Measurements from ENCODE around the gene SEMA5A.

The SEMA5A gene

DNA sequence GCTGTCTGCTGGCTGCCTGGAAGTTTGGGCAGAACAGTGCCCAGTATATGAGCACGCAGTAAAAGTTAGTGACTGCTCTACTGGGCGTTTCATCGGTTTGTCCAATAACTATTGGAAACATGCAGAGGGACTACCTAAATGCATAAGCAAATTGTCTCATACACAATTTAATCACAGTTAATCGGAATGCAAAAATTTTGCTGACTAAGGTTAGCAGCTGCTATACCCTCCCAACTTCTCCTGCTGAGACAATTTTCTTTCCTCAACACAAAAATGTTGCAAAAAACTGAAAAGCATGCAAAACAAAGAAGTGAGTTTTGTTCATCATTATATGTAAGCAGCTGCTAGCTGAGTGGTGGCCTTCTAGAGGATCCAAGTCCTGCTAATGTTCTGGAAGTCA lies 327.5 kb downstream of the SEMA5A start:
- DNase-seq (ENCODE audit: low read depth, low spot score) = no peak

DNA sequence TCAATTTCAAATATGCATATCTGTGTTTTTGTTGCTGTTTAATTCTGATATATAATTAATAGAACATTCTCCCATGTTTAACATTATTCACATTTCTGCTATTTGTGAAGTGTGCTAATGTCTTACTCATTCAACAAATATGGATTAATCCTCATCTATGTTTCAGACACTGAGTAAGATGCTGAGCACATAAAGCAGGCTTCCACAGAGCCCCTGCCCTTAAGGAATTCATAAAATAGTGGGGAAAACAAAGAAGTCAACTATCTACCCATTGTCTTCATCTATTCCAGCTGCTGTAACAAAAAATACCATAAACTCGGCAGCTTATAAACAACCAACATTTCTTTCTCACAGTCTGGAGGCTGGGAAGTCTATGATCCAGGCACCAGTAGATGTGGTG lies 333.3 kb downstream of the SEMA5A start:
- no peak for DNase-seq (ENCODE audit: low read depth, low spot score)

DNA sequence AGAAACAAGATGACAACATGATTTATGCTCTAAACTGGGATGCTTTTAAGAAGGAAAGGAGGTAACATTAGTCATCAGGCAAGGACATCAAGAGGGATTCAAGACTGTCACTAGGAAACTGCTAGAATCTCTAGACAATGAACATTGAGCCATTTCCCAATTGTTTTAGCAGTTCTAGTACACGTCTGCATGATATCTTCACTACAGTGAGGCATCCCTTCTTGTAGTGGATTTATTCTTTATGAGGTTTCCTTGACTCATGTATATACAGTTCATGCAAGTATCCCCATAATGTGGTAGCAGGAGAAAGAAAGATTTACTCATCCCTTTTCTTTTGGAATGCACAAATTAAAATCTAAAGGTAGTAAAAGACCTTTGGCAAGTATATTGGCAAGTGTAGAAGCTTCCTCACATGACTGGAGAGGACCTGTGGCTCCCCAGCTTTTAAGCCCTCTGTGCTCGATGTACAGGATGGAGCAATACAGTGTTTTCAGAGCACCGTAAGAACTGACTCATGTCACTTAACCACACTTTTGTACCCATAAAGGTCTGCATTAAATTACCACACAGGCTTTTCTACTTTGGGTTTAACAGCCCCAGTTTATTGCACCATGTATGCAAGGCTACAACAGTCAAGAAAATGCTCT lies 335.9 kb downstream of the SEMA5A start:
- DNase-seq (ENCODE audit: low read depth, low spot score) = no peak

DNA sequence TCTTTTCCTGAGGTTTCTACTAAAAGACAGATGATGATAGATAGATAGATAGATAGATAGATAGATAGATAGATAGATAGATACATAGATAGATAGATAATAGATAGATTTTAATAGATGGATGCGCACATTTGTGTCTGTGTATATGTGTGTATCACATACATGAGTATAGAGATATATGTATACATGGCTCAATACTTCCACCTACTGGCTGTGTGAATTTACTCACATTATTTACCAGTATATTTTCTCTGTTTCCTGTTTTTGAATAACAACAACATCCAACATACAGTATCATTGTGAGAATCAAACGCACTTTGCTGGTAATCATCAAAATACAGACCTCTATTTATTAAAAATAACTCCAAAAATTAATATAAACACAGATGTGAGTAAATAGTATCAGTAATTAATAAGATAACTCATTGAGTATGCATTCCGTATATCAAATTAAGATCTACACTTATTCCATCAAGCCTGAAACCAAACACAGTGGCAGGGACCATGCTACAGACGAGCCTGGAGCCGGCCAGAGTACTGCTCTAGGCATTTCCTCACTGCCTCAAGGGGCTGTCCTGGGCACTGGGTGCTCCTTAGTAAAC lies 338.0 kb downstream of the SEMA5A start:
- no peak for DNase-seq (ENCODE audit: low read depth, low spot score)

DNA sequence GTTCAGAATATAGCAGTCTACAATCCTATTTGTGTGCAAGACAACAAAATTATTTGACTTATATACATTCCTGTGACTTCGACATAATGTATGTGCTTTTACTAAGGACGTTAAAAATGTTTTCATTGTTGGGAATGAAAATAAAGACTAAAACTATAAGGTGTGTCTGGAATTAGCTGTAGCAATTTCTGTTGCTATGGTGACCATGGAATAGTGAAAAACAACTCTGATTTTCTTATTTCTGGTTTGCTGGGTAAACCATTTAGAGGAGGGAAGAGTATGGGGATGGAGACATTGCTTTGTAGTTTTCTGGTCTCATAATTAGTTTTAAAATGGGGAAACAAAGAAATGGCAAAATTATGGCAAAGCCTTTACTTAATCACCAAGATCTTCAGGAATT lies 343.2 kb downstream of the SEMA5A start:
- DNase-seq (ENCODE audit: low read depth, low spot score) = no peak

DNA sequence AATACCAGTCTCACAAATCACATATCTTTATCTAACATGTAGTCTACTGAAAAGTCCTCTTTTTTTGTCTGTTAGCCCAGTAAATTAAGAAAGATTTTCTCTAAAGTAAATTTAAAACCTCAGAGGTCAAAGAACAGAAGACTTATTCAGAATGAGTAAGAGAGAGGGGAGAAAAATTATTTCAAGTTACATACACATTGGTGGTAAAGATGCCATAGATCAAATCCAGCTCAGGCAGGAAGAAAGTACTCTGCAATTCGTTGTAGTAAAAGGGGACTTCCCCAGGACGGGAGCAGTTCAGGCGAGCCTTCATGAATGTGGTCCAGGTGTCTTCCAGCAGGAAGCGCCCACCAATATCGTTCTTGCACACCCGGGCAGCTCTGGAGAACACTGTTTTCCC lies 344.1 kb downstream of the SEMA5A start:
- DNase-seq (ENCODE audit: low read depth, low spot score) = no peak

DNA sequence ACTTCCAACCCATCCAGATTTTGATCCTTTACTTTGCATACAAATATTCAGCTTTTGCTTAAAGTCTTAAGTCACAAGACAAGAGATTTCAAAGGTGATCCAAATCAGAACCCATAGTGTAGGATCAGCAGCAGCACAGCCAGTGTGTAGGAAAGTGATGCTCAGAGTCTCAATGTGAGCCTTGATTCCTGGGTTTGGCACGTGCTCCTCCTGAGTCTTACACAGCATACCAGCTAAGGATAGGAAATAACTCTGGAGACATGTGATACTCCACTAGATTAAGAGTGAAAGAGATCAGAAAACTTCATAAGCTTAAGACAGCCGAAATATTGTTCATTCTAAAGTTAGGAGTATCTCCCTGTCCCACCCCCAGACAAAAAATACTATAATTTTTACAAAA lies 344.9 kb downstream of the SEMA5A start:
- DNase-seq (ENCODE audit: low read depth, low spot score) = no peak

DNA sequence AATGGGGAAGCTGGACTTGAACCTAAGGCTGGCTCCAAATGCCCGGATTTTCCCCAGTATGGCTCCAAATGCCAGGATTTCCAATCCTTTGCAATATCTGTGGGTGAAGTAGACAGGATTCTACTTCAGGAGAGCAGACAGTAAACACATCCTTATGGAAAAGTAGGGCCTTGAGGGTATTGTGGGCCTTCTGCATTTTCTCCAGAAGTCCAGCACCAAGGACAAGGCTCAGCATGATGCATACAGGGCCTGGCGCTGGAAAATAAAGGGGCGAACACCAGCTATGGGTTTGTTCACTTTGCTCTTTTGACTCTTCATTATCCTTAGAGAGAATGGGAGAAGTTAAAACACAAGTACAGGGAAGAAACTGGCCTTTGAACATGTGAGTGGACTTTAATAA lies 347.5 kb downstream of the SEMA5A start:
- DNase-seq (ENCODE audit: low read depth, low spot score) = no peak

DNA sequence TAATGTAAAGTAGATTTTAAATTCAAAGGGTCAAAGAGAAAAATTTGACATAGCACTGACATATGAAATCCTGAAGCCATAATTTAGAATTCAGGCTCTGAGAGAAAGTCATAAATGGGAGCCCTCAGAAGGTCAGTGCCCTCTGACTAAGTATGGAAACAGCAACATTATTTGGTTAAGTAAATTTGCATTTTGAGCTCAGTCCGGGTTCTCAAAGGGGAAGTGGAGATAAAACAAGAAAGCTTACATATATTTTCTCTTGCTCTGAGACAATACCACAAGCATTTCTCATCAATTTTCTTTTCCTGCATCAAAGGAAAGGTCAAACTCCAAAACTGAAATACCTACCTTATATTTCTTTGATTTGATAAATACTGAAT lies 348.0 kb downstream of the SEMA5A start:
- no peak for DNase-seq (ENCODE audit: low read depth, low spot score)

DNA sequence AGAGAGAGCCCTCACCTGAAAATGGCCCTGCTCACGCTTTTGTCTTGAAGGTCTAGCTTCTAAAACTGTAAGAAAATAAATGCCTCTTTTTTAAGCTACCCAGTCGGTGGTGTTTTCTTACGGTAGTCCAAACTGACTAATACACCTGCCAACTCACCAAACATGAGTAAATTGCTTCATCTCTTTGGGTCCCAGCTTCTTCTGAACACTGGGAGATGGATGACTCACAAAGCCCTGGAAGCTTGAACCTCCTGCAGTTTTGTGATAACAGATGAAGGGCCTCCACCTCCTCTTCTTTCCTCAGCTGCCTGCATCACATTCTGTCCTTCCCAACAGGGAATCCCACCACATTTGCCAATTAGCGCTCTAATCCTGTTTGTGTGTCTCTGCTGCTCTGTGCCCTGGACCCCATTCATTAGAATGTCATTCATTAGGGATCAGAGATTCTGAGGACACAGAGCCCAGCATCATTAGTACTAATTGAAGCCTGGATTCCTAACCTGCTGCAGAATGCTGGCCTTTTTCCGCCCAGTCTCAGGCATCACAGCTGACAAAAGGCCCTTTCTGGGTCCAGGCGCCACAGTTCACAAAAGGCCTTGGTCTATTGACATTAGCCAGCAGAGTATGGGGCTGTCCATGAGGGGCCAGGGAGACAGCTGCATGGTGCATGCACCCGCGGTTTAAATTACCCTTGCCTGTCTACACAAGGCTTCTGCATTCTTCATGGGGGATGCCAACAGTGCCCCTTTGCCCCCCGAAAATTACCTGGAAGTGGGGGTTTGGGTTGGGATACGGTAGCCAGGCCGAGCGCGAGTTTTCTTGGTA lies 349.3 kb downstream of the SEMA5A start:
- DNase-seq (ENCODE audit: low read depth, low spot score) = no peak

DNA sequence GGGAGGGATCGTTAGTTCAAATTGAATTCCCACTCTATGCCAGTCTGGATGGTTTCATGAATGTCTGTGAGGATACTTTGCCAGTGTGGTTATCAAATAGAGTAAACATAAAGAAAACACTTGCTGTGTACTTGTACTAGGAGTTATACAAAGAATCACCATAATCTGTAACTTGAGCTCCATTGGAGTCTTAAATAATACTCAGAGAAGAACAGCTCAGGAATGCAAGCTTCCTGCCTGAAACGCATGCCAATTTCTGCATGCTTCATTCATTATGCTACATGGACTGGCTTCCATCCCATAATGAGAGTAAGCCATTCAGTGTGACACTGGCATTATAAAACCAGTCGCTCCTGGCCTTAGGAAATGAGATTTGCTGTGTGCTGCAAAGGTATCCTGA lies 351.4 kb downstream of the SEMA5A start:
- no peak for DNase-seq (ENCODE audit: low read depth, low spot score)

DNA sequence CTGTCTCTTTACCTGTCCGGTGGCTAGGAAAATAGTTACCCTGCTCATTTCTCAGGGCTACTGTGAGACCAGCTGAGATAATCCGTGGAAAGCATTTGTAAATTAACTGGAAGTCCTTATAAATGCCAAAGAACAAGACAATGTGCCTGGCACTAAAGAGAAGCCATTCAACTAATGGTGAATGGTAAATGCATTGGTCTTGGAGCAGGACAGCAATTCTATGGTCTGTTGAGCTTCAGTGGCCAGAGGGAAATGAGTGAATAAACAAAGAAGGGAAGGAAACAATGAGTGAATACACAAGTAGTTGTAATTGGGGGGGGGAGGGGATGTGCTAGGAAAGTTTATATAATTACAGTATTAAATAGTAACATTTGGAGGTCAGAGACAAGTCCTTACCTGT lies 353.6 kb downstream of the SEMA5A start:
- DNase-seq (ENCODE audit: low read depth, low spot score) = no peak

DNA sequence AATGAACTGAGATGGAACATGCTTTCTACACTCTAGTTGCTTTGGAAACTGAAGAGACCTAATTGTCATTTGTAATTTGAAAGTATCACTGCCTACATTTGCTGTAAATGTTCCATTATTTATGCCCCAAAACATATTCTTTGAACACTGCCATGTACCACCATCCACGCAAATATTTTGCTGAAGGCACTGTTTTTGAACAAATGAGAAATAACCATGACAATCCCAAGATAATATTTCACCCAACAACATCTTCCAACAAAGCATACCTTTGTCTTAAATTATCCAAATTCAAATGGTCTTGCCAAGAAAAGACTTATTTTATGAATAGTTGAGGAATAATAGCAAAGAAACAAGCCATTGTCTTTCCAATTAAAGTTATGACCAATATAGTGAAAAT lies 356.2 kb downstream of the SEMA5A start:
- DNase-seq (ENCODE audit: low read depth, low spot score) = no peak

DNA sequence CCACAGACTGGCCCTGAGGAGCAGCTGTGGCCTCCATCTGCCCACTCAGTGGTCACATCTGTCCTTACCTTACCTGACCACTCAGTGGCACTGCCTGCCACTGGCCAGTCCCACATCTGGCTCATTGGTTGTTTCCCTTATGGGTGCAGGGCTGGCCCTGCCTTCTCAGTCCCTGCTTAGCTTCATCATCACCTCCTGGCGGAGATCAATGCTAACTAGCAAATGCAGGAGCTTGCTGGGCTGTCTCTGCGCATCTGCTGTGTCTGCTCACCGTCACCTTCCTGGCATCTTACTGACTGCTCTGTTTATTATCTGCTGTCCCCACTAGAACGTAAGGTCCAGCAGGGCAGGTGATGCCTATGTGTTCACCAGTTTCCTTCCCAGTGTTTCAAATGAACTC lies 356.9 kb downstream of the SEMA5A start:
- no peak for DNase-seq (ENCODE audit: low read depth, low spot score)

DNA sequence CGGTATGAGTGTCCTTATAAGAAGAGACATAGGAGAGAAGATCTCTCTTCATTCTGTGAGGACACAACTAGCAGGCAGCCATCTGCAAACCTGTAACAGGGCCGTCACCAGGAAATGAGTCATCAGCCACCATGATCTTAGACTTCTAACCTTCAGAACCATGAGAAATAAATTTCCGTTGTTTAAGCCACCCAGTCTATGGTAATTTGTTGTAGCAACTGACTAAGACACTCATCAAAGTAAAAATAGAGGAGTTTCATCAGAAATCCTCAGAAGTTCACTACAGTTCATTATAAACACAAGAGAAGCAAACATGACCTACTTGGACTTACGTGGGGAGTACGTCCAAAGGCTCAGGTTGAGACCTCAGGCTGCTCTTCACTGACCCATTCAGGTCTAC lies 357.7 kb downstream of the SEMA5A start:
- DNase-seq (ENCODE audit: low read depth, low spot score) = no peak

DNA sequence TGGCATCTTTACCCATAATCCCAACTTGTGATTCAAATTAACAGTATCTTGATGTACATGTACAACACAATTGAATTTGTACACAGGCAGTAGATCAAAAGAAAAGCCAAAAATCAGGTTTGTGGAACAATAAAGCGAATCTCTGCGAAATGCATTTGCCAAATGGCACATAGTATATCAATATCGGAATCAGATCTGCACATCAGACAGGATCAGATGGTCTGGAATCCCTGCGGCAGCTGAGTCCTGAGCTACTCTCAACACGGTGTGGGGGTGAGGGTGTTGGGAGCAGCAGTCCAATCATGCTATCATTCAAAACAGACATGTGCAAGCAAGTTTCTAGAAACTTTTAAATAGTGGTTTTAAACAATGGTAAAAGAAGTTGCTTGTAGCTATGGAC lies 358.3 kb downstream of the SEMA5A start:
- no peak for DNase-seq (ENCODE audit: low read depth, low spot score)

DNA sequence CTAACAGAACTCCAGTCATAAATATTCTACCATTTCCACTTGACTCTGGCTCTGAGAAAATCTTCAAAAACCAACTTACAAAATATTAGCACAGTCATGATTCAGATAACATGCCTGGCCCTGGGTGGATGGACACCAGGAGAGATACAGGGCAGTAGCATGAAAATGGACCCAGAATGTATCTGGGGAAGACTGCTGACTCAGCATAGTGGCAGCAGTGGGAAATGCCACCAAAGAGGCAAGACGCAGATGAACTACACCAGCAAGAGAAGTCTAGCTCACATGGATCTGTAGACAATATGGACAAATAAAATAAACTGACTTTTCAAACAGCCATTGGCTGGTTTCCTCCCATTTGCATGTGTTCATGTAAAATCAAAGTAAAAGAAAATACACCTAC lies 359.8 kb downstream of the SEMA5A start:
- no peak for DNase-seq (ENCODE audit: low read depth, low spot score)

DNA sequence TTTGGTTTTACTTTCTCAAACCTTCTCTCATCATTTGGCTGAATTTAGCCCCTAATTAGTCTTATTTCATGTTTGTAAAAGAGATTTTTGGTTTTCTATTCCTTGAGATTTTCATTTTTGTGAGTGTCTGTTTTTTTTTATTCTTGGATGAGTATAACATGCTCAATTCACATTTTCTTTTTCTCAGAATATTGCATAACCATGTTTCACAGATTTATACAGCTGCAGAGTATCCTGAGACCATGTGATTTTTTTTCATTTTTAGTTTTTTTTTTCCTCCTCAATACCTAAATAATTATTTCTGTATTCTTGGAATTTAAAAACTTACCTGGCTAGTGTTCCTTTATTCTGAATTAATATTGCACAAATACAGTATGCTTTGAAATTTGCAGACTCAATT lies 361.9 kb downstream of the SEMA5A start:
- no peak for DNase-seq (ENCODE audit: low read depth, low spot score)

DNA sequence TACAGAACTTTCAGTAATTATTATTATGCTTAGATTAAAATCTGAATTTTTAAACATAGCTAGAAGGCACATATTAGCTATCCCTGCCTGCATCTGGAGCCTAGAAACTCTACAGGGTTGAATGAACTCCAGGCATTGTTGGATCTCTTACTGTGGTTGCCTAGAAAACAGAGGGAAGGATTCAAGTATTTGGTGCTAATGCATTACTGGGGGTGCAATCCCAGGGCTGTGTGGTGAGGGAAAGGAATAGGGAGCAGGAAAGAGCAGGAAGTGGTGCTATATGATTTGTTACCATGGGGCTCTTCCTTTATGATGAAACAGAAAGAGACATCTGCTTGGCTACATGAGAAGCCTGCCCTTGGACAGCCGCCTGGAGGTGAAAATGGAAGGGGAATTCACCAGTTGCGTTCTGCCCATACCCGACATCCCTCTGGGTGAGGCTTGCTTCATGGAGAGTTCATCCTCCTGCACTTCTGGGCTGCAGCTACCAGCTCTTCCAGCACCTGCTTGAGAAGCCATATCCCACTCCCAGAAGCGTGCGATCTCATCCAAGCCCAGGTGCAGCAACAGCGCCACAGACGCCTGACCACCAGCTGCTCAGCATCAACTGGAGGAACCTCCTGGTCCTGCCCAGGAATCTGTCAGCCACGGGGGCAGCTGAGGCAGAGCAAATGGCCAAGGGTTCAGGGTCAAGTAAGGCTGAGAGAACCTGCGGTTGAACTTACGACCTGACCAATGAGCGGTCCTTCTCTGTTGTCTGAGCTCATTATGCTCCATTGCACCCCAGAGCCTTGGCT lies 362.8 kb downstream of the SEMA5A start:
- no peak for DNase-seq (ENCODE audit: low read depth, low spot score)

DNA sequence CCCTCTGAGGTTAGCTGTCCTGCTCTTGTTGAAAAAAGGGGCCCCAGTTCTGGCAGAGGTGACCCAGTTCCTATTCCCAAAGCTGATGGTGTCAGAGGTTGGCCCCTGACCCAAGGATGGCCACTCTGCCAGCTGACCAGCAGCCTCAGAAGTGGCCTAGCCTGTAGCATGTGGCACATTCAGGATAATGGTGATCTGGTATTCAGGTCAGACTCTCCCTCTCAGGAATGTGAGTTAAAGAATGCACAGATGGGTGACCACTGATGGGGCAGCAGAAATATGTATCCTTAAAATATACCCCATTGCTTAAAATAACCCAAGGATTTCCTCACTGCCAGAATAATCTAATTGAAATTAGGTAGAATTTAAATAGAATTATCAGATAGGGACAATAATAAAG lies 369.2 kb downstream of the SEMA5A start:
- DNase-seq (ENCODE audit: low read depth, low spot score) = no peak

DNA sequence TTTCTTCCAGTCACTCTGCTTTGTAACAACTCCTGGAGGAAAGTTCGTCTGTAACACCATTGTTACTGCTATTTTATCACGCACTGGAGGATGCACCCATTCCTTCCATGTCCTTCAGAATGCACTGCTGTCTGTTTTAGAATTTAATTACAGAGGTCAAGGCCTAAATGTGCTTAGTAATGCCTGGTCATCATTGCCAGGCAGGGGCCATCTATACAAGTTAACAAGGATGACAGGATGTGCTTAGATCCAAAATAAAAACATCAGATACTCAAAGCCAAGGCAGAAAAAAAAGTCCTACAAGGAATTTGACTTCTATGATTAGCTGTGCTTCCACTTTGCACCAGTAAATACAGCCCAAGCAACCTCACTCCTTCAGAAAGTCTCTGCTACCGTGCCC lies 371.4 kb downstream of the SEMA5A start:
- DNase-seq (ENCODE audit: low read depth, low spot score) = no peak

DNA sequence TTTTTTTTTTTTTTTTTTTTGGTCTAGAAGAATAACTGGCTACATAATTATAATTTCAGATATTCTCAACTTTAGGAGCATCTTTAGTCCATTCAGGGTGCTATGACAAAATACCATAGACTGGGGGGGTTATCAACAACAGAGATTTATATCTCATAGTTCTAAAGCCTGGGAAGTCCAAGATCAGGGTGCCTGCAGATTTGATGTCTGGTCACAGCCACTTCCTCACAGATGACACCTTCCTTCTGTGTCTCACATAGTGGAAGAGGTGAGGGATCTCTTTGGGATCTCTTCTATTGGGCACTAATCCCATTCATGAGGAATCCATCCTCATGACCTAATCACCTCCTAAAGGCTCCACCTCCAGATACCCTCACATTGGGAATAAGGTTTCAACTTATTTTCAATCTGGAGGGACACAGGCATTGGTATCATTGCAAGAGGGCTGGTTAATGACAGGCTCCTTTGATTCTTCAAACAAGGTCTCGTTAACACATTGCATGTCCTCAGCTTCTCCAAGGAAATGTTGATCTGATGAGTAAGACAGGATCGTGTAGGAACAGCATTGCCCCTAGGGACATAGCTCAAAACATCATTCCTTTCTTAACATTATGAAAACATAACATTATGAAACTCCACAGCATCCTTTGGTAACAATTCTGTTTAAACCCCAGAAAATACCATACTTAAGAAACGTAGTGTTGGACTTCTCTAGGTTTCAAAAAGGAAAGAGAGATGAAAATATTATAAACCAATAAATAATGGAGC lies 372.4 kb downstream of the SEMA5A start:
- no peak for DNase-seq (ENCODE audit: low read depth, low spot score)

All from activated CD4-positive, CD25-positive, alpha-beta regulatory T cell treated with anti-CD3 and anti-CD28 coated beads, Interleukin-2, amount 50 U/mL, for 16 hours (primary cell).